Smooth muscle cell (in vitro differentiated cells): Measurements from ENCODE around the gene PRR20B. TPM values are rescaled to one million over a fixed set of nuclear protein-coding genes. Genes with fewer than 3 reads are reported as not detected.
"Not testable (repeated sequence)": the region's sequence is repeated elsewhere in the genome, so short reads cannot be mapped to it uniquely, and the experiment has no call there.

Experiments
- DNase-seq: peaks from one replicate; lab custom pipeline; 2025; ENCODE audit not compliant: unreplicated experiment; lab: John Stamatoyannopoulos, UW
- H2AFZ ChIP-seq: fragments of 200-600 bp; sonication (generic); 2 replicates; pipeline ENCODE4 v1.6.0; 2016; ENCODE audit warnings: antibody characterized with exemption, low read depth, mild to moderate bottlenecking
- H3F3A ChIP-seq: fragments of 200-600 bp; sonication (generic); 2 replicates; pipeline ENCODE4 v1.6.0; 2017; ENCODE audit warnings: antibody characterized with exemption, low read depth
- H3K27ac ChIP-seq: fragments of 200-600 bp; sonication (generic); 2 replicates; pipeline ENCODE4 v1.5.1; 2016; ENCODE audit warnings: low read depth, mild to moderate bottlenecking
- H3K27me3 ChIP-seq: fragments of 200-600 bp; sonication (generic); 2 replicates; pipeline ENCODE4 v1.6.1; 2016; ENCODE audit warnings: low read depth, mild to moderate bottlenecking
- H3K36me3 ChIP-seq: fragments of 200-600 bp; sonication (generic); 2 replicates; pipeline ENCODE4 v1.5.1; 2016; ENCODE audit warnings: low read depth
- H3K4me1 ChIP-seq: fragments of 200-600 bp; sonication (generic); 2 replicates; pipeline ENCODE4 v1.5.1; 2016; ENCODE audit warnings: low read depth
- H3K4me2 ChIP-seq: fragments of 200-600 bp; sonication (generic); 2 replicates; pipeline ENCODE4 v1.6.0; 2016; ENCODE audit warnings: mild to moderate bottlenecking
- H3K4me3 ChIP-seq: fragments of 200-600 bp; sonication (generic); 2 replicates; pipeline ENCODE4 v1.5.1; 2016; ENCODE audit warnings: mild to moderate bottlenecking
- H3K79me2 ChIP-seq: fragments of 200-600 bp; sonication (generic); 2 replicates; pipeline ENCODE4 v1.6.0; 2016; ENCODE audit warnings: low read depth, mild to moderate bottlenecking
- H3K9ac ChIP-seq: fragments of 200-600 bp; sonication (generic); 2 replicates; pipeline ENCODE4 v1.6.0; 2016; ENCODE audit warnings: low read depth
- H3K9me3 ChIP-seq: fragments of 200-600 bp; sonication (generic); replicated peaks from 2 replicates; pipeline ENCODE4 v1.5.1; 2016; ENCODE audit warnings: low read depth
- H4K20me1 ChIP-seq: fragments of 200-600 bp; sonication (generic); 2 replicates; pipeline ENCODE4 v1.6.0; 2016; ENCODE audit warnings: low read depth
- CTCF ChIP-seq: fragments of 200-600 bp; sonication (generic); IDR thresholded peaks from 2 replicates; pipeline ENCODE4 v1.5.1; 2017; ENCODE audit warnings: borderline replicate concordance, mild to moderate bottlenecking, antibody characterized with exemption; ENCODE audit not compliant: insufficient read depth, poor library complexity, severe bottlenecking
- WGBS: methylation state at CpG from one replicate; pipeline ENCODE4 v1.1.7; 2016; ENCODE audit warnings: low lambda C conversion rate; 5-methylcytosine and 5-hydroxymethylcytosine counted together
- polyA plus RNA-seq: library from polyadenylated mRNA; unstranded; fragments of >200 nt; fragmentation: Nextera tagmentation; extraction: Ambion mirVana; gene quantifications from 2 replicates; pipeline ENCODE4 v1.2.1, GENCODE V29; 2016
- total RNA-seq: library from RNA; depleted of rRNA; stranded (reverse); fragments of >200 nt; gene quantifications from 2 replicates; pipeline ENCODE4 v1.2.3, GENCODE V29; 2014

PRR20B gene
- total and polyA plus RNA-seq, 2 experiments from 2014 or later: not detected

GRCh38 chr13:57136093-57136492 is 11.2 kb upstream of the PRR20B start:
- no peaks in the 10 kb centered on the region for H3K79me2 ChIP-seq
- 79% methylated on average over 2 of the region's 2 CpGs for WGBS
- H3K9ac ChIP-seq: no peak overlapping the region
- no peaks in the 10 kb centered on the region for H3F3A ChIP-seq
- H3K9me3 ChIP-seq: no peaks in the 10 kb centered on the region
- DNase-seq: no peak
- no peaks in the 10 kb centered on the region for H3K4me1 ChIP-seq
- no peak overlapping the region for H2AFZ ChIP-seq
- H3K27me3 ChIP-seq: no peaks in the 10 kb centered on the region
- H3K27ac ChIP-seq: no peak overlapping the region
- no peak for TF ChIP-seq CTCF
- H3K36me3 ChIP-seq: no peaks in the 10 kb centered on the region
- H3K4me2 ChIP-seq: no peak overlapping the region
- no peak overlapping the region for H3K4me3 ChIP-seq
- H4K20me1 ChIP-seq: no peaks in the 10 kb centered on the region

GRCh38 chr13:57137585-57137984 is 9.7 kb upstream of the PRR20B start:
- WGBS: 89% methylated on average over 4 of the region's 4 CpGs
- DNase-seq: no peak
- no peak overlapping the region for H3K4me2 ChIP-seq
- H3K9ac ChIP-seq: no peak overlapping the region
- peak overlapping the region; percentile 25 for H3K4me3 ChIP-seq
- H3K36me3 ChIP-seq: no peaks in the 10 kb centered on the region
- H3F3A ChIP-seq: no peaks in the 10 kb centered on the region
- H3K27ac ChIP-seq: no peak overlapping the region
- no peaks in the 10 kb centered on the region for H3K27me3 ChIP-seq
- no peak overlapping the region for H2AFZ ChIP-seq
- H4K20me1 ChIP-seq: no peaks in the 10 kb centered on the region
- no peaks in the 10 kb centered on the region for H3K4me1 ChIP-seq
- TF ChIP-seq CTCF: no peak
- no peaks in the 10 kb centered on the region for H3K9me3 ChIP-seq
- H3K79me2 ChIP-seq: no peaks in the 10 kb centered on the region

- no peak overlapping the region for H3K9ac ChIP-seq
- H3K4me2 ChIP-seq: no peak overlapping the region
- 90% methylated on average over 5 of the region's 5 CpGs for WGBS
- no peaks in the 10 kb centered on the region for H4K20me1 ChIP-seq
- no peaks in the 10 kb centered on the region for H3K9me3 ChIP-seq
- H3K27ac ChIP-seq: no peak overlapping the region
- no peaks in the 10 kb centered on the region for H3K36me3 ChIP-seq
- no peaks in the 10 kb centered on the region for H3F3A ChIP-seq
- no peak for TF ChIP-seq CTCF
- H3K27me3 ChIP-seq: no peaks in the 10 kb centered on the region
- H2AFZ ChIP-seq: no peak overlapping the region
- H3K79me2 ChIP-seq: no peaks in the 10 kb centered on the region
- no peak overlapping the region for H3K4me3 ChIP-seq
- H3K4me1 ChIP-seq: no peaks in the 10 kb centered on the region
- DNase-seq: no peak
Measured at GRCh38 chr13:57138988-57139387, 8.3 kb upstream of the PRR20B start.

- not testable (repeated sequence) for H4K20me1 ChIP-seq, H3K4me1 ChIP-seq, H3K27me3 ChIP-seq, H3K4me3 ChIP-seq, H3K79me2 ChIP-seq, H3K9me3 ChIP-seq, H3K27ac ChIP-seq, DNase-seq, H3F3A ChIP-seq, H2AFZ ChIP-seq, H3K4me2 ChIP-seq, H3K9ac ChIP-seq, H3K36me3 ChIP-seq
- 92% methylated on average over 9 of the region's 18 CpGs for WGBS
Measured at GRCh38 chr13:57139781-57140180, 7.5 kb upstream of the PRR20B start.

GRCh38 chr13:57140235-57140968 is 6.9 kb upstream of the PRR20B start, which contains the start of gene PRR20A:
PRR20A (plus strand) TSS chr13:57140918; CDS start chr13:57141305, 387 bp downstream.
- not testable (repeated sequence) for H3K4me1 ChIP-seq, H3K4me3 ChIP-seq, H3K27me3 ChIP-seq, H3K9ac ChIP-seq, H3K36me3 ChIP-seq, DNase-seq, H3K27ac ChIP-seq, H3K9me3 ChIP-seq, H3F3A ChIP-seq, H4K20me1 ChIP-seq, H2AFZ ChIP-seq, H3K79me2 ChIP-seq, H3K4me2 ChIP-seq
- WGBS: 93% methylated on average over 11 of the region's 34 CpGs

GRCh38 chr13:57148106-57148505 is 818 bp downstream of the PRR20B start:
- not testable (repeated sequence) for H3K36me3 ChIP-seq, H4K20me1 ChIP-seq, H3K9me3 ChIP-seq, H3K4me2 ChIP-seq, H3K4me3 ChIP-seq, DNase-seq, H3K27me3 ChIP-seq, H3K4me1 ChIP-seq, H3K9ac ChIP-seq, H3K79me2 ChIP-seq, H3F3A ChIP-seq, H3K27ac ChIP-seq, H2AFZ ChIP-seq
- 98% methylated on average over 10 of the region's 14 CpGs for WGBS
